Astrocyte of the cerebellum (primary cell): ENCODE results near the gene TP53TG5.

ENCODE experiments used
- DNase-seq: peaks from one replicate; pipeline ENCODE4 v3.0.0-alpha.2; 2011; ENCODE audit warnings: low read depth
- H3K4me3 ChIP-seq: 2 replicates; pipeline ENCODE4 v1.5.1; 2011; ENCODE audit warnings: mild to moderate bottlenecking, low read depth, low read length, moderate library complexity
- in situ Hi-C: cut with HindIII; loops from 2 replicates; pipeline ENCODE4 v1.10.0; 2017; ENCODE audit warnings: low sequenced_read_pairs
- TF ChIP-seq, protein P1 (sequence below): IDR thresholded peaks from 2 replicates; pipeline ENCODE4 v1.5.1; 2012; ENCODE audit warnings: low read length, low read depth, moderate library complexity, mild to moderate bottlenecking; ENCODE audit errors: missing control alignments

TP53TG5 gene

GRCh38 chr20:45330476-45330875, 47.6 kb downstream of the TP53TG5 start:
- TF ChIP-seq, protein P1, sequence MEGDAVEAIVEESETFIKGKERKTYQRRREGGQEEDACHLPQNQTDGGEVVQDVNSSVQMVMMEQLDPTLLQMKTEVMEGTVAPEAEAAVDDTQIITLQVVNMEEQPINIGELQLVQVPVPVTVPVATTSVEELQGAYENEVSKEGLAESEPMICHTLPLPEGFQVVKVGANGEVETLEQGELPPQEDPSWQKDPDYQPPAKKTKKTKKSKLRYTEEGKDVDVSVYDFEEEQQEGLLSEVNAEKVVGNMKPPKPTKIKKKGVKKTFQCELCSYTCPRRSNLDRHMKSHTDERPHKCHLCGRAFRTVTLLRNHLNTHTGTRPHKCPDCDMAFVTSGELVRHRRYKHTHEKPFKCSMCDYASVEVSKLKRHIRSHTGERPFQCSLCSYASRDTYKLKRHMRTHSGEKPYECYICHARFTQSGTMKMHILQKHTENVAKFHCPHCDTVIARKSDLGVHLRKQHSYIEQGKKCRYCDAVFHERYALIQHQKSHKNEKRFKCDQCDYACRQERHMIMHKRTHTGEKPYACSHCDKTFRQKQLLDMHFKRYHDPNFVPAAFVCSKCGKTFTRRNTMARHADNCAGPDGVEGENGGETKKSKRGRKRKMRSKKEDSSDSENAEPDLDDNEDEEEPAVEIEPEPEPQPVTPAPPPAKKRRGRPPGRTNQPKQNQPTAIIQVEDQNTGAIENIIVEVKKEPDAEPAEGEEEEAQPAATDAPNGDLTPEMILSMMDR = no peak
- in situ Hi-C loops = no loop called here
- no peak for DNase-seq
- H3K4me3 ChIP-seq = no peak overlapping the region

GRCh38 chr20:45329497-45330319, 48.4 kb downstream of the TP53TG5 start:
- no peak for DNase-seq
- in situ Hi-C loops = loop anchor here (5.0 kb wide), 1 partner anchor 443 kb away; no protein-coding TSS in a partner anchor
- TF ChIP-seq, protein P1 = no peak
- no peak overlapping the region for H3K4me3 ChIP-seq

DNA sequence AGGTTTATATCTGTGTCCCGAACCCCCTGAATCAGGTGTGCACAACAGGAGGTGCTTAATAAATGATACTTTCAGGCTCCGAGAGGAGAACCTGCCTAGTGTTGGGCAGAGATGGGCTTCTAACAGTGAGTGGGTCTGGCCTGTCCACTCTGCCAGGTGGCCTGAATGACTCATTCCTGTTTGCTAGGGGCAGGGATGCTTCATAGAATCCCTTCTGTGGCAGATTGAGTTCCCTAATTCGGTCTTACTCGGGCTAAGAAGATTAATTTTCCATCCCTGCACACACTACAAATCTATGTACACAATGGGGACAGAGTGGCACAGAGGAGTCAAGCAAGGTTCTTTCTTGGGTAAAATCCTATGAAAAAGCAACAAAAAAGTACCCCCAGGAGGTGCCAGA, 49.7 kb downstream of the TP53TG5 start:
- TF ChIP-seq, protein P1 = no peak
- no peak overlapping the region for H3K4me3 ChIP-seq
- DNase-seq = no peak
- in situ Hi-C loops = loop anchor here (5.0 kb wide), 1 partner anchor 444 kb away; no protein-coding TSS in a partner anchor

- no peak overlapping the region for H3K4me3 ChIP-seq
- in situ Hi-C loops = loop anchor here (5.0 kb wide), 1 partner anchor 447 kb away; no protein-coding TSS in a partner anchor
- DNase-seq = no peak
- TF ChIP-seq, protein P1 = no peak
Measured at GRCh38 chr20:45325371-45325770, 52.8 kb downstream of the TP53TG5 start.

DNA sequence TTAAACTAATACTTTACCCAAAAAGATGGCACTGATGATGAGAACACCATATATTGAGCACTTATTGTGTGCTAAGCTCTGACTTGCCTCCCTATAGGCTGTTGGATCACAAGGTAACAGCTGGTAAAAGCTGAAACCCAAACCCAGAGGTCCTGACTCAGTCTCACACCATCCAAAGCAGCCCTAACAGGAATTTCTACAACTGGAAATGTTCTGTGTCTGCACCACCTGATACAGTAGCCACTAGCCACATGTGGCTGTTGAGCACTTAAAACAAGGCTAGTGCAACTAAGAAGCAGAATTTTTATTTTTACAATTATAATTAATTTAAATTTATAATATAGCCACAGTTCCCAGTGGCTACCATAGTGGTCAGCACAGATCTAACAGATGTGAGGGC, 54.4 kb downstream of the TP53TG5 start:
- TF ChIP-seq, protein P1 = no peak
- DNase-seq = no peak
- H3K4me3 ChIP-seq = no peak overlapping the region
- in situ Hi-C loops = no loop called here

GRCh38 chr20:45322952-45323383, 55.2 kb downstream of the TP53TG5 start:
- in situ Hi-C loops = no loop called here
- no peak for DNase-seq
- H3K4me3 ChIP-seq = no peak overlapping the region
- TF ChIP-seq, protein P1 = no peak
